GM19351 (cell line): ENCODE measurements around the gene FAM219A.

Experiments
- ATAC-seq: cut with Tn5 transposase; IDR thresholded peaks from one replicate; pipeline ENCODE4 v1.9.1; 2021; ENCODE audit warnings: mild to moderate bottlenecking, moderate library complexity; ENCODE audit not compliant: unreplicated experiment

The FAM219A gene

DNA sequence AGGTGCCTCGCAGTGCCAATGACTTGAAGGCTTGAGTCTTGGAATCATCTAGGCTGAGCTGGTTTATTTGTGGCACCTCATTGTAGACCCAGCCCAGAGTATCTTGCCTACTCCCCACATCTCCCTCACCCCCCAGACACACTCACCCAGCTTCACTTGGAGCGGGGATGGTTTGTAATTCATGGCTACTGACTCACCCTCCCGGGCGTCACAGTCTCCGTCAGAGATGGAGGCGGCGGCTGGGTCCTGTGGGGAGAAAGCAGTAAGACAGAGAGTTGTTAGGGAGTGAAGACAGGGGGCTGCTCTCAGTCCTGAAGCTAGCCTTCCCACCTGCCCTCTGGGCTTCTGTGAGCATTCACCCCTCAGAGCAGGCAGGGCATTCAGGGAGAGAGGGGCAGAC is 52.7 kb downstream of the FAM219A start:
- ATAC-seq = no peak

DNA sequence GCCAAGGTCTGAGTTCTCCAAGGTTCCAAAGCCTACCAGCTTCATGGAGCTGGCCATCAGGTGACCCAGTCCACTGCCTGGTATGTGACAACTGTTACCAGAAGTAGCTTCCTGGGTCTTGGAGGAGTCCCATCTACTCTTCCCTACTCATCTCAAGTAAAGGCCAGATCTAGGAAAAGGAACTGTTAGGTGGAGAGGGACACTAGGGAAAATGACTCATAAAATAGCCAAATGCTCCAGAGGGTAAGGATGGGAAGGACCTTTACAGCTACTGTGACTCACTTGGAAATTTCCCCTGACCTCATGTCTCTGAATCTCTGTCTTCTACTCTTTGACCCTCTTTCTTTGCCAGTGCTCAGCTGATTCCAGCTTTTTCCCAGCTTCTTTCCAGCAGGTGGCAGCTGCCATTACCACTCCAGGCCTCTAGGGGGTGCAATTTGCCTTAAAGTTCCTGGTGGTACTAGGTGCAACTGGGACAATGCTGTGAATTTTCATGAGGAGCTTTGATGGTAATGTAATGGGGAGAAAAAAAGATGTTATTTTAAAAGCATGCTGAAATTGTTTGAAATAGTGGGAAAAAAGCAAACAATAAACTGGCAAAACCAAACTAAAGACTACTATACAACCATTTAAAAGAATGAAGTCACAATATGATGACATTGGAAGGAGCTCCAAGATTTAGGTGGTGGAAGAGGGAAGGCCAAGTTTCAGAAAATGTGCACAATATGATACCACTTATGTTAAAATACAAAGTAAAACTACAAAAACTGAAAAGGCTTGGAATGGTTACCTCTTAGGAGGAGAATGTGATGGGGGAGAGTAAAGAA is 54.6 kb downstream of the FAM219A start:
- no peak for ATAC-seq

DNA sequence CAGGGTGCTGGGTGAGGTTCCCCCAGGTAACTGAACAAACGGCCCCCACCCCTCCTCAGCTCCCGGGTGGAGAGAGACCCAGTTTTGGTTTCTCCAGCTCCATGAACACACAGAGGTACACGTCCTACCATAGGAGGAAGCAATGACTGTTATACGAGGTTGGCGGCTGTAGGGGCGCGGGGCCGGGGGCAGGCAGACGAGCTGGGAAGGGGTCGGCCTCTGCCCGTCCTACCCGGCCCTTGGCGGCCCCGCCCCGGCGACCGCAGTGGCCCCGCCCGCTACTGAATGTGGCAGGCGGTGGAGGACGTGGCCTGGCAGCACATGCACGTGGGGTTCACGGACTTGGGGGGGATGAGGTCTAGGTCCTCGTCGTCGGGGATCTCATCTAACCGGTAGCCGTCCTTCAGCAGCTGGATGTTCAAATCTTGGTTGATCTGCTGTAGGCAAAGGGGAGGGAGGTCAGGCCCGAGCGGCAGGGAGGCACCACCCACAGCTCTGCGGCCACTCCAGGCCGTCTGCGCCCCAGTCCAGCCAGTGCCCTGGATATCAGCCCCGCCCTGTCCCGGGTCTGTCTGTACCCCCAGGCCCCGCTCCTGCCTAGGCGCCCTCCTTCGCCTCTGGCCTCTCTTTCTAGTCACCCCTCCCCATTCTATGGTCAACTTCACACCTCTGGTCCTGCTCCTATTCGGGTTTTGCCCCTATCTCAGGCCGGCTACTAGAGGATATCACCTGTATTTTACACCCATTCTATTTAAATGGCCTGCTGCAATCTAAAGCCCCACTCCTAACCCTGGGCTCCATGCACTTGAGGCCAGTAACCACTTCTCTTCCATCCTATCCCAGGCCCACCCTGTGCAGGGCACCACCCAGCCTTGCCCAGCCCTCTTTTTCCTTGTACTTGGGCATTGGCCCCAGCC is 57.4 kb downstream of the FAM219A start:
- ATAC-seq = no peak

DNA sequence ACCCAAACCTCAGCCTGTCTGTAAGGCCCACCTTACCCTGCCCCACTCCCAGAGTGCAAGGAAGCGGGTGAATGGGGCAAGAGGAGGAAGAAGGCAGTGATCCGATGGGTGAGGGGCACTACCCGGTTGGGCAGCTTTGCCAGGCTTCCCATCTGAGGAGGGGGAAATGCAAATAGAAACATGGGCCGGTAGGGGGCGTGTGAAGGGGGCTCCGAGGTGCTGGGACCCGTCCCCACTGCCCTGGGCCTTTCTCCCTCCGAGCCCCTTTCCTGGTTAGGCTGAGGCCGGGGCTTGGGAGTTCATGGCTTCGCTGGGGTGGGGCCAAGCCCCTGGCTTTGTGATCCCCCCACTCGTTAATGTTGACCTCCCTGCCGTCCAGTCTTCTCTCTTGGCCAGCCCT is 58.1 kb downstream of the FAM219A start:
- no peak for ATAC-seq

DNA sequence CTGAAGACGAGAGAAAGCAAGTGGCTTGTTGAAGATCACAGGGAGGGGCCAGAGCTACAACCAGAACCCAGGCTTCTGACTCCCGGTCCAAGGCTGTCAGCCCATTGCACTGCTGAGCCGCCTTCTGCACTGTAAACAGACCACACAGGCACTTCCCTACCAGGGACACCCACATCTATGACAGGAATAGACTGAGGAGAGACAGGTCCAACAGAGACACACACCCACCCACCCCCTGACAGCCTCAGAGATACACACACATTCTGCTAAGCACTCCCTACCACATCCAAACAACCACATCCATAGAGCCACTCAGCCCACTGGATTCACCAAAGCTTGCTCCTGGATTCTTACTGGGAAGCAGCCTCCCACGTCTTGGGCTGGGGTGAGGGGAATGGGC is 58.6 kb downstream of the FAM219A start:
- no peak for ATAC-seq

DNA sequence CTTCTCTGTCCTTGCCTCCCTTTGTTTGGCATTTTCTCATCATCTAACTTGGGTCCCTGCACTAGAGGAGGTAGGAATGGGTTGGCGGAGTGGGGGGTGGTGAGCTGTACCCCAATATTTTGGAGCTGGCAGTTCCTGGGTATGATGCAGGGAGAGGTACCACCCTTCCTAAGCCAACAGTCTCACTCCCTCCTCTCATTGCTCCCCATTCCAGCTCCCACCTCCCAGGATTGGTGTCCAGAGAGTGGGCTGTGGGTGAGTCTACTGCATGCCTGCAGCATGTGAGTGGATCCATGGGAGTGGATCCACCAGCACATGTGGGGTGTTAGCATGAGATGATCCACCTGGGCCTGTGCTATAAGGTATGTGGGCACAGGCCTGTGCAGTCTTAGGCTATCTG is 59.5 kb downstream of the FAM219A start:
- ATAC-seq = no peak

DNA sequence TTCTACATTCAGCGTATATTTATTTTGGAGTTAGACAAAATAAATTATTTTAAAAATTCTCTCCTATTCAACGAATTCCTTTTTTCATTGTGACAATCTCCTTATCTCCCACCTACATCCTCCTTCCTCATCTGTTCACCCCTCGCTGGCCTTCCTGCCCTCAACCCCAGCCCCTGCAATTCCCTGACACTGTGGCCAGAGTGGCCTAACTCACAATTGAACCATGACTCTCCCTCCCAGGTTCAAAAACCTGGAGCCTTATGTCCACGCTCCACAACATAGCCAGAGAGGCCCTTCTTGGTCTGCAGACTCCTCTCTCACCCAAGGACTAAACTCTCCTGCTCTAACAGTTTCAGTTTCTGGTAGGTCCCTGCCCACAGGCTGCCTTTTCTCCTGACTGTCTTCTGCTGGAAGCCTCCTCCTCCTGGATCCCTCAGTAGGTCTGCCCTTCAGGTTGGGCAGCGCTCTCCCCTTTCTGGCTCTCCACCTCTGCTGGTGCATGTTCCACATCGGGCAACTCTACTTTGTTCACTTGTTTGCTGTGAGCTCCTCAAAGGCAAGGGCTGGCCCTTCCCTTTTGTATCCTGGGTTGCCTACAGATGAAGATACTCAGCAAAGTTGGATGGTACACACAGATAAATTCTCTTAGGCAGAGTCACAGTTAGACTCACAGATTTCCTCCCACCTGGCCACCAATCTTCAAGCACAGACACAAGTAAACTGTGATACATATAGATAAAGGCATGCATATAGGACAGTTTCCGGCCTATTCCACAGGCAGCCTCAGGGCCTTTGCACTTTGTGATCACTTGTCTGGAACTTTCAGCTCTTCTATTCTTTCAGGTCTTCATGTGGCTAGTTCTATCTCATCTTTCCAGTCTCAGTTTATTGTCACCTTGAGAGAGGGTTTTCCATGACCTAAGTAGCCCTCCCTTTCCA is 61.8 kb downstream of the FAM219A start:
- no peak for ATAC-seq

DNA sequence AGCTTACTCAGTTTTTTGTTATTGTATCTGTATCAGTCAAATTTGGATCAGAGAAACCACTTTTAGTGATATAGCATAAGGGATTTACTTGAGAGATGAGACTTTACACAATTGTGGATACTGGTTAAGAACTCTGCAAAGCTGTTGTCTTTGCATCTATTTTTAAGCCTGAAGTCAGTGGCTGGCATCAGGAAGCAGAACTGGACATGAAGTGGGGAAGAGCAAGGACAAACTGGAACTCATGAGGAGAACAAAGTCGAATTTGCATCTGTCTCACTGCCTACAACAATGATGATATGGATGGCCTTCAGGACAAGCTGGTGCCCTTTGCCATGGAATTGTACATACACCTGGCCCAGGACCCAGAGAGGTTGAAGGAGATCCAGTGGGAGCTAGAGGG is 65.9 kb downstream of the FAM219A start:
- no peak for ATAC-seq

DNA sequence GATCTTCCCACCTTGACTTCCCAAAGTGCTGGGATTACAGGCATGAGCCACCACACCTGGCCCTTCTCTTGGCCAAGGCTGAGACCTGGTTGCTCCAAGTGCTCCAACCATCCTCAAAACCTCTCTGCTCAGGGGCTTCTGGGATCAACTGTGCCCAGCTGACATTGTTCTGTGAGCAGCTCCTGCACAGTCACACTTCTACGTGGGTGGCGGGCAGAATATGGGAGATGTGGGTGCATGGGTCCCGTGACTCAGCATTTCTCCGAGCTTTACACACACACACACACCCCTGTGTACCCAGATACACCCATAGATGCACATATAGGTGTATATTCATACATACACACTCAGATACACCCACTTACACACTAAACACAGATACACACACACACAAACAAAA is 71.1 kb downstream of the FAM219A start:
- ATAC-seq = no peak

DNA sequence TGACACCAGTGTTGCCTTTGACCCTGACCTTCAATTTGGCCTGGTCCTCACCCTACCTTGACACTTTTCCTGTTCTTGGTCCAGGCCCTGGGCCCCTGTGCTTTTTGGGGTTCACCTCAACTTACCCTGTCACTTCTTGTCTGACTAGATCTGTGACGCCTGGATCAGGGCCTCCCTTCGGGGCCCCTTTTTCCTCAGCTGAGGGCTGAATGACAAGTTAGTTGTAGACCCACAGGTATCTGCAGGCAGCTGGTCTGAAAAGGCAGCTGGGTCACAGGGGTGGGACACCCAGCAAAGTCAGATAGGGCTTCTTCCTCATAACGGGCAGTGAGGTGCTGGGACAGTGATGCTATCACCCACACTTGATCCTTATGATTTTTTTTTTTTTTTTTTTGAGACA is 71.7 kb downstream of the FAM219A start:
- no peak for ATAC-seq

DNA sequence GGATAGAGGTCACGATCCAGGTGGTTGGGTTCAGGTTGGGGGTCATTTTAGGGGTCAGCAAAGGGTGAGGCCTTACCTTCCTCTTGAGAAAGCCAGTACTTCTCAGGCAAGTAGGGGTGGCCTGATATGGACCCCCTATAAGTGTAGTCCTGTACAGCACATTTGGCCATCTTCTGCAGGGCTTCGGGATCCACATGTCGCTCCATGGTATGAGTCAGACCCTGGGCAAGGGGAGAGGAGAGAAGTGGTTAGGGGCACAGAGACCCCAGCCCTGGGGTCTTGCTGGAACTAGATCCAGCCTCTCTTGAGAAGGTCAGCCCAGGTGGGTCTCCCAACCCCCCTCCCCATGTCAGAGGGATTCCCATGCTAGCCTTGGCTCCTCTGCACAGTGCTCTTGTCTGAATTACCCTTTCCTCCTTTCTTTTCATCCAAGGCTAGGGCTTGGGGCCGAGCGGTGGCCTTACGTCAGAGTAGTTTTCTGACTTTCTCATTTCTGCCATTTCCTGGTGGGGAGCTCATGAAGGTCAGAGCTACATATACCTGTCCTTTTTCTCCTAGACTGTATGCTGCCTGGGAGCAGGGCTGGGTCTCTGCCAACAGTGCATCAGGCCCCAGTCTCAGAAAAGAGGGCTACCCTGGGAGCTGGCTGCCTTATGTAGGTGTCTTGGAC is 72.7 kb downstream of the FAM219A start:
- ATAC-seq = no peak

DNA sequence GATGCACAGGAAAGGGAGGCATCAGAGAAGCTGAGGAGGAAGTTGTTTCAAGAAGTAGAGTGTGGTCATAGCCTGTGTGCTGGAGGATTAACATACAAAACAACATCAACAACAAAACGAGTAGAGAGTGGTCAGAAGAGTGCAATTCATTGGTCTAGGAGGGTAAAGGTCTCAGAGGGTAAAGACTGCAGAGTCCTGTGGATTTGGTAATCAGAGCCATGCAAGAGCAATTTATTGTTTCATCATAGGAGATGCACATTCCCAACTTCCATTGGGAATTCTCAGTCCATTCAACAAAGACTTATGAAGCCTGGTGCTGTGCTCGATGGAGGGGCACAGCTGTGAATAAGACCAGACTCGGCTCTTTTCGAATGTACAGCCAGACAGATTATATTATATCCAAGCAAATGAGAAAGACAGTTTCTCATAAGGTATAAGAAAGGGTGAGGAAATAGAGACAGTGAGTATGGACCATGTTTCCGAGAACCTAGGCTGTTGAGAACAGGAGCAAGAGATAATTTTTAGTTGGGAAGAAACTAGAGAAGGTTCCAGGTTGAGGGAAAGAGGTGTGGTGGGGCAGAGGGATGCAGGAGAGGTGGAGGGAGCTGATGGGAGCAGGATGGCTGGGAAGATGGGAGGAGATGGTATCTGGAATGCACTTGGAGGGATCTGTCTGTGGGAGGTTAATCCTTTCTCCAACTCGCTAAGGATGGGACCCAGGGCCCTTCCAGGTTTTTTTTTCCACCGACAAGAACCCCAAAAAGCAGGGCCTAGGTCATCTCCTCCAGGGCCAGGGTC is 73.8 kb downstream of the FAM219A start:
- ATAC-seq = no peak

DNA sequence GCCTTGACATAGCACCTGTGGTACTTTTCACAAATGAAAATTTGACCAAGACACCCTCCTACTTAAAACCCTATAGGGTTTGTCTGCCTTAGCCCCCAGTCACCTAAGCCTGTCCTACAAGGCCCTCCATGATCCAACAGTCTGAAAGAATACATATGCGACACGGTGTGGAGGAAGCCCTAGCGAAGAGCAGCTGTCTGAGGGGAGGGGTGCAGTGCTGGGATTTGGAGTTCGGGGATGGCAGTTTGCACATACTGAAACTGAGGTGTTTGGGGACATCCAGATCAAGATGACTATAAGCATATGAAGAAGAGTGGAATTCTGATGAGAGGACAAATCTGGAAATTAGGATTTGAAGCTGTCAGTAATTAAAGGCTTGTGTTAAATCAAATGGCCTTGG is 74.5 kb downstream of the FAM219A start:
- ATAC-seq = no peak

DNA sequence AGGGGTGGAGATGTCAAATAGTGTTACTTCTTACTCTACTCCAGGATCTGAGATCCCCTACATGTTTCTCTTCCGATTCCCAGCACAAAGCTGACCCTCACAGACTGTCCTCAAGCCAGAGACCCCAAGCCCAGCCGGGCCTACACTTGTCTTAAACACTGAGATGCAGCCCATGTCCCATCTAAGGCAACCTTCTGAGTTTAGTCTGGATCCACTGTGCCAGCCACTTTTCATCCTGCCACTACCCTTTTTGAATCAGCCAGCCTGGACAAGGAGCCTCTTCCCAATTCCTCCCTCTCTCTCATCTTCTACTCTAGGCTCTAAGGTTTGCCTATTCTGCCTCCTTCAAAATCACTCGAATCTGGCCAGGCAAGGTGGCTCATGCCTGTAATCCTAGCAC is 75.5 kb downstream of the FAM219A start:
- ATAC-seq = no peak

DNA sequence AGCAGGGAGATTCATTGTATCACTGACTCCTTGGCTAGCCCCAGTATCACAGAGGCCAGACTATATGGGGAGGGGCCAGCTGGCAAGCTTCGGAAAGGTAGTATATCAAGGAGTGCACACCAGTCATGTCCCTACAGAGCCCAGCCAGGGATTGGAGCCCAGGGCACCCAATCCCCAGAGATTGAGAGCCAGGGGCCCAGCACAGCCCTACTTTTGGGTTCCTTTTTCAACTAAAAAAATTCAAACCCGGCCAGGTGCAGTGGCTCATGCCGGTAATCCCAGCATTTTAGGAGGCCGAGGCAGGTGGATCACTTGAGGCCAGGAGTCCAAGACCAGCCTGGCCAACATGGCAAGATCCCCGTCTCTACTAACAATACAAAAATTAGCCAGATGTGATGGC is 76.3 kb downstream of the FAM219A start:
- no peak for ATAC-seq

DNA sequence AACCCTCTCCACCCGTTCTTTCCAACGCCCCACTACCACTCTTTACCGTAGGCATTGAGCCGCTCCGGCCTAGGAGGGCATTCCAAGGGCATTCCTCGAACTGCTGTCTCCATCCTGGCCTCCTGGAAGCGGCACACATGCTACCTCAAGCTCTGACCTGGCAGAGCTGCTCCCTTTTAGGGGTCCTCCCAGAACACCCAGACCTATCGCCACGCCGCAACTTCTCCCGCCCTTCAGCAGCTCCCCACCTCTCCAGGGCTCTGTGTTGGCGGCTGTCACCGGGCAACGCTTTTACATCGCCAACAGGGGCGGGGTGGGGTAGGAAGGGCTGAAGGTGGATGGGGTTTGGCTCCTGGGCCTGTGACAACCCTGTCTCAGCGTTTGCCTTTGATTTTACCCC is 77.0 kb downstream of the FAM219A start:
- no peak for ATAC-seq

DNA sequence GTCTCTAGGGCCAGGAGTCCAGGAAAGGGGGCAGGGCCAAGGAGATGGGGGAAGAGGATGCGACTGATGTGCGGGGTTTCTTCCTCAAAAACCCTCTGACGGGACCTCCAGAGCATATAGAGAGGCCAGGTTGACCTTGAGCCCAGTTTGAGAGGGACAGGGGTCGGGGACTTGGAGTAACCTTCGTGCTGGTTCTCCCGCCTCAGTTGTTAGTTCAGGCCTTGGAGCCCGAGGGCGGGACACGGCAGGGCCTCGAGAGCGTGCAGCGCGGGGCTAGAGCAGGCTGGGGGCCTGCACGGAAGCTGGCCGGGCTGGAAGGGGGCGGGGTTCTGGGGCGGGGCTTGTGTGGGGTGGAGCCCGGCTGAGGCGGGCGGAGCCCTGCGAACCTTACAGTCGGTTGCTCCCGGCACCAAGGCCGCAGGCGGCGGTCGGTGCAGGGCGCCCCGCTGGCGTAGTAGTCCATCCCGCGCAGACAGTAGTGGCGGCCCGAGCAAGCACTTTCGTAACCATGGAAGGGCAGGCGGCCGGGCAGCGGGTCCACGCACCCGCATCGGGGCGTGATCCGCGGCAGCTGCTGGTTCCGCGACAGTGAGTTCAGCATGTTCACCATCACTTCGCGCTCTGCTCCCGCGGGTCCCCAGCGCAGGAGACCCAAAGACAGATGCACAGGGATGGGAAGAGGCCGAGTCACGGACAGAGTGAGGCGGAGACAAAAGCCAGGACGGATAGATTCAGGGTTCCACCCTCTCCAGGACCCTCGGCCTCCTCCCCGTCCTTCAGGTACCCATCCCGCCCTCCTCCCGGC is 77.7 kb downstream of the FAM219A start:
- ATAC-seq = peak; percentile 43

DNA sequence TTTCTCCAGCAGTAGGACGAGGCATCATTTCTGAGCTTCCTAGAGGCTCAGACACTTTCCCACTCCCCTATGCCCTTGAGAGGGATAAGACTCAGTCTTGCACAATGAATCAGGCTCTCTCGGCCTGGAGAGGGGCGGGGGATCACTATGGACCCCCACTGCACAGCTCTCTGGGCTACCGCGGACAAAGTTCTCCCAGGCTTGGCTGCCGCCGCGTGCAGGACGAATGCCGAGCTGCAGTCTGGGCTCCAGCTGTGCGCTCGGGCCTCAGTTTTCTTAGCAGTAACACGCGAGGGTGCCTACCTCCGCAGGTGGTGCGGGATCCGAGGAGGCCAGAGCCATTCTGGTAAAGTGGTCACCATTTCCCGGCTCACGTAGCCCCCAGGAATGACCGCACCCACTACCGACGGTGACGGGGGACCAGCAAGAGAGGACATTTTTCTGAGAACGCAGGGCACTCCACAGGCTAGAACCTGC is 78.3 kb downstream of the FAM219A start:
- ATAC-seq = no peak
